ENCODE measurements around the gene HBE1. TPM values are rescaled to one million over a fixed set of nuclear protein-coding genes. Genes with fewer than 3 reads are reported as not detected.
A peak's percentile ranks its signal among the peaks of the same experiment; 100 is the strongest.
"Not testable (repeated sequence)": the region's sequence is repeated elsewhere in the genome, so short reads cannot be mapped to it uniquely, and the experiment has no call there.

Gene HBE1
- total and polyA plus RNA-seq, 4 donors = 2.1 to 14.6 TPM; not detected in 2

- Histone ChIP-seq H3K9me3 (ENCODE audit: control insufficient read depth in 4 of 4, insufficient read depth in 3 of 4, low read length in 3 of 4) (no peaks in the 10 kb centered on the region), H3K27me3 (ENCODE audit: control insufficient read depth in 3 of 3, insufficient read depth in 3 of 3, low read length in 2 of 3) (no peaks in the 10 kb centered on the region), H3K27ac (ENCODE audit: low read depth in 1 of 2, low read length in 1 of 2) (no peak overlapping the region), H3K9ac (ENCODE audit: insufficient read depth in 1 of 2, low read length in 2 of 2) (no peak overlapping the region), H3K36me3 (ENCODE audit: control insufficient read depth in 4 of 4, insufficient read depth in 4 of 4, low read length in 4 of 4) (no peaks in the 10 kb centered on the region), H3K4me3 (no peak overlapping the region), H3K4me1 (ENCODE audit: control insufficient read depth in 5 of 5, insufficient read depth in 5 of 5, low read length in 5 of 5) (no peaks in the 10 kb centered on the region)
- TF ChIP-seq CTCF (IDR thresholded peaks at IDR 0.05; ENCODE audit: control extremely low read depth, extremely low read depth) = no peak
- no peak for ATAC-seq (ENCODE audit: insufficient read depth, low FRiP score)
- 87 to 89% methylated on average over 4 of the region's 4 CpGs for WGBS, 2 donors
- no peak for DNase-seq
Measured at GRCh38 chr11:5250543-5251204, 19.1 kb downstream of the HBE1 start.

GRCh38 chr11:5249807-5250396 lies 19.8 kb downstream of the HBE1 start, which contains the start of gene HBG1:
HBG1 (minus strand) TSS chr11:5249857; CDS start chr11:5249804, 53 bp downstream.
- 68% methylated on average over 3 to 4 of the region's 9 CpGs for WGBS, 2 donors
- H3K9me3 ChIP-seq (ENCODE audit: control insufficient read depth in 4 of 4, insufficient read depth in 3 of 4, low read length in 3 of 4); ATAC-seq (ENCODE audit: insufficient read depth, low FRiP score): not testable (repeated sequence)

GRCh38 chr11:5248498-5248897 lies 21.2 kb downstream of the HBE1 start:
- not testable (repeated sequence) for DNase-seq; H3K9ac ChIP-seq (ENCODE audit: insufficient read depth in 1 of 2, low read length in 2 of 2); H3K4me3 ChIP-seq; ATAC-seq (ENCODE audit: insufficient read depth, low FRiP score); H3K27ac ChIP-seq (ENCODE audit: low read depth in 1 of 2, low read length in 1 of 2); H3K27me3 ChIP-seq (ENCODE audit: control insufficient read depth in 3 of 3, insufficient read depth in 3 of 3, low read length in 2 of 3); H3K4me1 ChIP-seq (ENCODE audit: control insufficient read depth in 5 of 5, insufficient read depth in 5 of 5, low read length in 5 of 5); H3K9me3 ChIP-seq (ENCODE audit: control insufficient read depth in 4 of 4, insufficient read depth in 3 of 4, low read length in 3 of 4); H3K36me3 ChIP-seq (ENCODE audit: control insufficient read depth in 4 of 4, insufficient read depth in 4 of 4, low read length in 4 of 4)
- WGBS, 2 donors = 73 to 81% methylated on average over 7 of the region's 7 CpGs

More at GRCh38 chr11:5249807-5250396, 19.8 kb downstream of the HBE1 start, which contains the start of gene HBG1:
- peak in 2 of 3 donors; percentile 44 to 47 for DNase-seq
- H3K4me1 ChIP-seq (ENCODE audit: control insufficient read depth in 5 of 5, insufficient read depth in 5 of 5, low read length in 5 of 5); H3K36me3 ChIP-seq (ENCODE audit: control insufficient read depth in 4 of 4, insufficient read depth in 4 of 4, low read length in 4 of 4); H3K4me3 ChIP-seq; H3K27me3 ChIP-seq (ENCODE audit: control insufficient read depth in 3 of 3, insufficient read depth in 3 of 3, low read length in 2 of 3); H3K9ac ChIP-seq (ENCODE audit: insufficient read depth in 1 of 2, low read length in 2 of 2); H3K27ac ChIP-seq (ENCODE audit: low read depth in 1 of 2, low read length in 1 of 2): not testable (repeated sequence)

GRCh38 chr11:5247472-5248192 lies 22.1 kb downstream of the HBE1 start:
- DNase-seq (no peak), ATAC-seq (ENCODE audit: insufficient read depth, low FRiP score) (no peak)
- no peaks in the 10 kb centered on the region for H3K36me3 ChIP-seq (ENCODE audit: control insufficient read depth in 4 of 4, insufficient read depth in 4 of 4, low read length in 4 of 4)
- H3K9me3 ChIP-seq (ENCODE audit: control insufficient read depth in 4 of 4, insufficient read depth in 3 of 4, low read length in 3 of 4) = no peaks in the 10 kb centered on the region
- no peaks in the 10 kb centered on the region for H3K27me3 ChIP-seq (ENCODE audit: control insufficient read depth in 3 of 3, insufficient read depth in 3 of 3, low read length in 2 of 3)
- H3K4me3 ChIP-seq = no peak overlapping the region
- no peak for TF ChIP-seq CTCF (IDR thresholded peaks at IDR 0.05; ENCODE audit: control extremely low read depth, extremely low read depth)
- no peaks in the 10 kb centered on the region for H3K4me1 ChIP-seq (ENCODE audit: control insufficient read depth in 5 of 5, insufficient read depth in 5 of 5, low read length in 5 of 5)
- WGBS, 2 donors = 88 to 95% methylated on average over 3 of the region's 3 CpGs
- no peak overlapping the region for H3K27ac ChIP-seq (ENCODE audit: low read depth in 1 of 2, low read length in 1 of 2)
- no peak overlapping the region for H3K9ac ChIP-seq (ENCODE audit: insufficient read depth in 1 of 2, low read length in 2 of 2)

Data from lung (tissue), 12 donors.